SKM-1 (cell line): Measurements from ENCODE around the gene DLL3.

Experiments
- DNase-seq: peaks from one replicate; lab custom pipeline; 2025; ENCODE audit not compliant: unreplicated experiment; lab: John Stamatoyannopoulos, UW

Gene DLL3

GRCh38 chr19:39515551-39516191 lies 16.9 kb downstream of the DLL3 start:
- DNase-seq, result no peak

GRCh38 chr19:39516270-39516669 lies 17.5 kb downstream of the DLL3 start:
- DNase-seq, result no peak

GRCh38 chr19:39517432-39517831 lies 18.7 kb downstream of the DLL3 start:
- DNase-seq, result no peak

GRCh38 chr19:39518458-39518857 lies 19.7 kb downstream of the DLL3 start:
- no peak for DNase-seq

GRCh38 chr19:39518975-39519374 lies 20.2 kb downstream of the DLL3 start:
- no peak for DNase-seq

- DNase-seq, result no peak
These were observed 22.1 kb downstream of the DLL3 start for GRCh38 chr19:39520541-39521484.

- DNase-seq, result no peak
These were observed 25.7 kb downstream of the DLL3 start for GRCh38 chr19:39524495-39524894.

- no peak for DNase-seq
These were observed 26.5 kb downstream of the DLL3 start for GRCh38 chr19:39525205-39525604.

GRCh38 chr19:39531834-39532232 lies 33.1 kb downstream of the DLL3 start:
- no peak for DNase-seq

- peak; percentile 95 for DNase-seq
These were observed 33.7 kb downstream of the DLL3 start, which contains the start of gene EID2B for GRCh38 chr19:39532233-39533002. EID2B (minus strand) TSS chr19:39532852; CDS start chr19:39532802, 50 bp downstream.

GRCh38 chr19:39533003-39533512 lies 34.3 kb downstream of the DLL3 start:
- DNase-seq, result no peak

GRCh38 chr19:39533791-39534190 lies 35.0 kb downstream of the DLL3 start:
- no peak for DNase-seq

- no peak for DNase-seq
These were observed 40.4 kb downstream of the DLL3 start for GRCh38 chr19:39539165-39539517.

GRCh38 chr19:39539518-39540332 lies 41.0 kb downstream of the DLL3 start, which contains the start of gene EID2:
EID2 (minus strand) TSS chr19:39540161; CDS start chr19:39540079, 82 bp downstream.
- DNase-seq, result peak; percentile 83

GRCh38 chr19:39540333-39540673 lies 41.6 kb downstream of the DLL3 start:
- DNase-seq, result no peak

- DNase-seq, result no peak
These were observed 43.5 kb downstream of the DLL3 start for GRCh38 chr19:39542206-39542605.

- no peak for DNase-seq
These were observed 44.7 kb downstream of the DLL3 start for GRCh38 chr19:39543477-39543857.

- DNase-seq, result no peak
These were observed 45.6 kb downstream of the DLL3 start for GRCh38 chr19:39544226-39544903.

GRCh38 chr19:39544911-39545310 lies 46.2 kb downstream of the DLL3 start:
- DNase-seq, result no peak

- no peak for DNase-seq
These were observed 47.9 kb downstream of the DLL3 start for GRCh38 chr19:39546599-39546998.
